HEK293T (cell line): ENCODE measurements around the gene SAP30L.

Experiments used
- CTCF ChIA-PET: fragments of 350-600 bp; formaldehyde crosslinking; extraction: SDS; loops from one replicate; lab custom pipeline; 2021; ENCODE audit warnings: antibody characterized with exemption, inconsistent platforms; lab: Yijun Ruan, JAX
- POLR2A ChIA-PET: fragments of 350-600 bp; formaldehyde crosslinking; extraction: SDS; loops from one replicate; lab custom pipeline; 2020; ENCODE audit warnings: antibody characterized with exemption, inconsistent platforms; lab: Yijun Ruan, JAX
- DNase-seq: peaks from one replicate; pipeline ENCODE4 v3.0.0; 2012; ENCODE audit warnings: mixed read lengths; ENCODE audit errors: extremely low spot score
- ARNT ChIP-seq: fragments of 450-650 bp; IDR thresholded peaks from 2 replicates; pipeline ENCODE4 v1.6.1; 2017; ENCODE audit warnings: mild to moderate bottlenecking
- BHLHE40 ChIP-seq: fragments of 450-650 bp; IDR thresholded peaks from 2 replicates; pipeline ENCODE4 v1.6.1; 2016; ENCODE audit warnings: mild to moderate bottlenecking, moderate library complexity, borderline replicate concordance
- CTBP1 ChIP-seq: fragments of 450-650 bp; IDR thresholded peaks from 2 replicates; pipeline ENCODE4 v1.6.1; 2016; ENCODE audit warnings: borderline replicate concordance
- ELF4 ChIP-seq: fragments of 450-650 bp; IDR thresholded peaks from 2 replicates; pipeline ENCODE4 v1.6.1; 2017; ENCODE audit warnings: antibody characterized with exemption
- FOXA1 ChIP-seq: fragments of 450-650 bp; IDR thresholded peaks from 2 replicates; pipeline ENCODE4 v1.6.1; 2016; ENCODE audit warnings: mild to moderate bottlenecking
- FOXK2 ChIP-seq: fragments of 450-650 bp; IDR thresholded peaks from 2 replicates; pipeline ENCODE4 v1.6.1; 2016; ENCODE audit warnings: mild to moderate bottlenecking
- FOXM1 ChIP-seq: fragments of 450-650 bp; IDR thresholded peaks from 2 replicates; pipeline ENCODE4 v1.6.1; 2017; ENCODE audit warnings: mild to moderate bottlenecking, borderline replicate concordance
- HDGF ChIP-seq: fragments of 450-650 bp; IDR thresholded peaks from 2 replicates; pipeline ENCODE4 v1.6.1; 2017; ENCODE audit warnings: antibody characterized with exemption, borderline replicate concordance
- L3MBTL2 ChIP-seq: fragments of 450-650 bp; conservative IDR thresholded peaks from 2 replicates; pipeline ENCODE4 v1.6.1; 2016; ENCODE audit warnings: mild to moderate bottlenecking
- LEF1 ChIP-seq: fragments of 450-650 bp; IDR thresholded peaks from 2 replicates; pipeline ENCODE4 v1.6.1; 2017; ENCODE audit warnings: mild to moderate bottlenecking, borderline replicate concordance
- NFRKB ChIP-seq: fragments of 450-650 bp; IDR thresholded peaks from 2 replicates; pipeline ENCODE4 v1.6.1; 2016; ENCODE audit warnings: mild to moderate bottlenecking, moderate library complexity
- PKNOX1 ChIP-seq: fragments of 450-650 bp; IDR thresholded peaks from 2 replicates; pipeline ENCODE4 v1.6.1; 2016
- SP1 ChIP-seq: fragments of 450-650 bp; IDR thresholded peaks from 2 replicates; pipeline ENCODE4 v1.6.1; 2017
- SUZ12 ChIP-seq: fragments of 450-650 bp; IDR thresholded peaks from 2 replicates; pipeline ENCODE4 v1.6.1; 2016; ENCODE audit warnings: mild to moderate bottlenecking
- TARDBP ChIP-seq: fragments of 450-650 bp; IDR thresholded peaks from 2 replicates; pipeline ENCODE4 v1.6.1; 2016
- ZNF384 ChIP-seq: fragments of 450-650 bp; IDR thresholded peaks from 2 replicates; pipeline ENCODE4 v1.6.1; 2016

Gene SAP30L

DNA sequence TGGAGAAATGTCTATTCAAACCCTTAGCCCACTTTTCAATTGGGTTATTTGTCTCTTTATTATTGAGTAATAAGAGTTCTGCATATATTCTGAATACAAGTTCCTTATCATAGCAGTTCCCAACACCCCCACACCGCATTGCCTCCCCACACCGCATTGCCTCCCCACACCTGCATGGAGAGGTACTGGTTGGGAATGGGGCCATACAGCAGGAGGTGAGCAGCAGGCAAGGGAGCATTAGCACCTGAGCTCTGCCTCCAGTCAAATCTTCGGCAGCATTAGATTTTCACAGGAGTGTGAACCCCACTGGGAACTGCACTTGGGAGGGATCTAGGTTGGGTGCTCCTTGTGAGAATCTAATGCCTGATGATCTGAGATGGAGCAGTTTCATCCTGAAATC, 10.6 kb upstream of the SAP30L start:
- ChIA-PET POLR2A (no interaction called here), CTCF (no interaction called here)
- DNase-seq, result no peak
- TF ChIP-seq FOXM1 (no peak), BHLHE40 (no peak), HDGF (no peak), PKNOX1 (no peak), ELF4 (no peak), ZNF384 (no peak), L3MBTL2 (no peak), ARNT (no peak), NFRKB (no peak), FOXK2 (no peak), LEF1 (no peak), FOXA1 (no peak), CTBP1 (no peak), SP1 (no peak), TARDBP (no peak), SUZ12 (no peak)

- ChIA-PET POLR2A (no interaction called here), CTCF (interaction anchor here (1.0 kb wide), 1 partner anchor 11 kb away, joined by 5 read pairs; no protein-coding TSS in a partner anchor)
- no peak for TF ChIP-seq L3MBTL2
- no peak for TF ChIP-seq HDGF
- no peak for TF ChIP-seq ARNT
- no peak for TF ChIP-seq ZNF384
- TF ChIP-seq LEF1, result no peak
- TF ChIP-seq SP1, result no peak
- TF ChIP-seq TARDBP, result no peak
- TF ChIP-seq FOXM1, result no peak
- no peak for TF ChIP-seq ELF4
- no peak for TF ChIP-seq NFRKB
- no peak for TF ChIP-seq SUZ12
- no peak for TF ChIP-seq FOXA1
- TF ChIP-seq FOXK2, result no peak
- TF ChIP-seq CTBP1, result no peak
- TF ChIP-seq BHLHE40, result no peak
- no peak for TF ChIP-seq PKNOX1
- no peak for DNase-seq
Observed at GRCh38 chr5:154437281-154437965, 8.4 kb upstream of the SAP30L start.

DNA sequence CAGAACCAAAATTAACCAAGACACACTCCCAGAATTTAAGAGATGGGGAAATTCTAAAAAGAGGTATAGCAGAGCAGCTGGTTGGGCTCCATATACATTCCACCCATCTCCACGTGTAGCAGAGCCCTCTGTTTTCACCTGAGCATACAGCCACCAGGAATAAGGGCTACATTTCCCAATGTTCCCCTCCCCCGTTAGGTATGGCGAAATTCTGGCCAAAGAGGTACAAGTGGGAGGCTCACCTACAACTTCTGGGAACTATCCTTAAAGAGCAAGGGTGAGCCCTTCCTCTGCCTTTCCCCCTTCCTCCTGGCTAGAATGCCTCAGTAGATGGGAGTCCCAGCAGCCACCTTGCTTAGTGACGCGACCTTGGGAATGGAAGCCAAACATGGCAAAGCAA, 5.3 kb upstream of the SAP30L start:
- TF ChIP-seq SUZ12 (no peak), HDGF (no peak), TARDBP (no peak), PKNOX1 (no peak), NFRKB (no peak), ARNT (no peak), ELF4 (no peak), FOXK2 (no peak), BHLHE40 (no peak), SP1 (no peak), LEF1 (no peak), CTBP1 (no peak), ZNF384 (no peak), FOXM1 (no peak), FOXA1 (no peak), L3MBTL2 (no peak)
- no peak for DNase-seq
- ChIA-PET CTCF (no interaction called here), POLR2A (no interaction called here)

DNA sequence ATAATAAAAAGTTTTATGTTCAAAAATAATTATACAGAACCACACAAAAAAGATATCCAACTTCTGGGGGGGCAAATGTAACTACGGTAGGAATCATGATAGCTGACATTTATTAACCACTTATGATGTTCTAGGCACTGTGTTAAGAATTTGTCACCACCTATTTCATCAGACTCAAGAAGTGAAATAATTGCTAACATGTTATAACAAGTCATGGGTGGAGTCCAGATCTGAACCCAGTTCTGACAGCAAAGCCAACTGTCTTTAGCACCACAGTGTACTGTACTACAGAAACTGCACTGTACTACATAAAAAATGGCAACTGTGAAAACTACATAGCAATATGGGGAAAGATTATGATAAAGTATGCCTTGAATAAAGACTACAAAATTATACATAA, 3.0 kb upstream of the SAP30L start:
- TF ChIP-seq CTBP1, result no peak
- no peak for TF ChIP-seq ELF4
- TF ChIP-seq FOXK2, result no peak
- TF ChIP-seq NFRKB, result no peak
- no peak for TF ChIP-seq LEF1
- TF ChIP-seq L3MBTL2, result no peak
- TF ChIP-seq PKNOX1, result no peak
- TF ChIP-seq FOXA1, result no peak
- TF ChIP-seq ARNT, result no peak
- no peak for TF ChIP-seq SUZ12
- TF ChIP-seq BHLHE40, result no peak
- TF ChIP-seq TARDBP, result no peak
- no peak for TF ChIP-seq SP1
- TF ChIP-seq ZNF384, result no peak
- TF ChIP-seq HDGF, result no peak
- DNase-seq, result no peak
- ChIA-PET POLR2A (no interaction called here), CTCF (no interaction called here)

- CTCF ChIA-PET, result interaction anchor here (0.6 kb wide), 1 partner anchor 704 kb away, joined by 3 read pairs; no protein-coding TSS in a partner anchor
- peak; percentile 40; the same call in 1 of the 2 replicates for TF ChIP-seq L3MBTL2
- TF ChIP-seq FOXA1, result no peak
- POLR2A ChIA-PET, result no interaction called here
- peak; percentile 41 for DNase-seq
Observed at GRCh38 chr5:154444556-154445421, 1.0 kb upstream of the SAP30L start.
